IPS-15b (cell line): Measurements from ENCODE around the gene HSPB9.
"Not testable (repeated sequence)": the region's sequence is repeated elsewhere in the genome, so short reads cannot be mapped to it uniquely, and the experiment has no call there.

Source experiments
- H3K27me3 ChIP-seq: one replicate; pipeline ENCODE4 v1.6.1; 2013; ENCODE audit warnings: low read length; ENCODE audit not compliant: control insufficient read depth, insufficient read depth
- H3K36me3 ChIP-seq: one replicate; pipeline ENCODE4 v1.6.1; 2013; ENCODE audit warnings: low read length; ENCODE audit not compliant: control insufficient read depth, insufficient read depth
- H3K4me1 ChIP-seq: one replicate; pipeline ENCODE4 v1.6.1; 2013; ENCODE audit warnings: mild to moderate bottlenecking, low read length; ENCODE audit not compliant: control insufficient read depth, insufficient read depth
- H3K4me3 ChIP-seq: one replicate; pipeline ENCODE4 v1.5.1; 2013; ENCODE audit warnings: low read depth, low read length
- H3K9ac ChIP-seq: one replicate; pipeline ENCODE4 v1.6.1; 2013; ENCODE audit warnings: low read depth, mild to moderate bottlenecking, low read length
- H3K9me3 ChIP-seq: one replicate; pipeline ENCODE4 v1.6.1; 2013; ENCODE audit warnings: mild to moderate bottlenecking, low read length; ENCODE audit not compliant: control insufficient read depth, insufficient read depth

The HSPB9 gene

DNA sequence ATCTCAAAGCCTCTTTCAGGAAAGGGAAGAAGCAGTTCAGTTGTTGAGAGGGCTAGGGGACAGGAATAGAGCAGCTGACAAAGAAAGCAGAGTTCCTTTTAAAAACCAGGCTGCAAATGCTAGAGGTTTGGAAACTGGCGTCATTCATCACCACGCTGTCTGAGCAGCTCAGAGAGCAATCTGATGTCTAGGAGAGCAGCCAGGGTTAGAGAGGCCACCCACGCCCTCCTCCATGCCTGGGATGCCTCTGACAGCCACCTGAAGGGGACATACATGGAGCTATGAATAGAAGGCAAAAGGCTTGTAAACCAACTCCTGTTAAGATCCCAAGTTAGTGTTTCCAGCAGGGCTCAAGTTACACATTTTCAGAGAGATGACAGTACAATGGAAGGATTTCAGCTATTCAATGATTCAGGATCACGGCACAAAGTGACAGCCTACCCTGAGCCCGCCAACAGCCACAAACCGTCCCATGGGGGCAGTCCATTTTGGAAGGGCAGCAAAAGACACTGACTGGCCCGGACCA, 19.8 kb downstream of the HSPB9 start:
- Histone ChIP-seq H3K9ac (no peak overlapping the region), H3K36me3 (peaks cover 3% of the 10 kb centered on the region)

DNA sequence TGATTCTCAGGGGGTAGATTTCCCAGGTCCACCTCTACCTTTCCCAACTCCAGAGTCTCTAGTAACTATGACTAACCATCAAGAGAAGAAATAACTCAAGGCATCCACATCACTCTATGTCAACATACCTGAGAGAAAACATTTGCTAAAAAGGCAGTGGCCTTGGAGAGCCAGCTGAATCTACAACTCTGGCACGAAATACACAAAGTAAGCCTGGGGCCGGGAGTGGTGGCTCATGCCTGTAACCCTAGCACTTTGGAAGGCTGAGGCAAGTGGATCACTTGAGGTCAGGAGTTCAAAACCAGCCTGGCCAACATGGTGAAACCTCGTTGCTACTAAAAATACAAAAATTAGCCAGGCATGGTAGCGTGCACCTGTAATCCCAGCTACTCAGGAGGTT, 20.5 kb downstream of the HSPB9 start:
- not testable (repeated sequence) for H3K9ac ChIP-seq, H3K36me3 ChIP-seq, H3K9me3 ChIP-seq, H3K4me1 ChIP-seq, H3K4me3 ChIP-seq, H3K27me3 ChIP-seq

More for the DNA sequence above, 19.8 kb downstream of the HSPB9 start:
- H3K27me3 ChIP-seq: no peaks in the 10 kb centered on the region
- H3K4me1 ChIP-seq: no peaks in the 10 kb centered on the region
- no peaks in the 10 kb centered on the region for H3K9me3 ChIP-seq
- no peak overlapping the region for H3K4me3 ChIP-seq

- Histone ChIP-seq H3K27me3 (no peaks in the 10 kb centered on the region), H3K4me1 (no peaks in the 10 kb centered on the region), H3K9ac (no peak overlapping the region), H3K36me3 (peaks cover 6% of the 10 kb centered on the region), H3K4me3 (no peak overlapping the region), H3K9me3 (no peaks in the 10 kb centered on the region)
Observed at GRCh38 chr17:42146911-42147607, 24.5 kb downstream of the HSPB9 start.

DNA sequence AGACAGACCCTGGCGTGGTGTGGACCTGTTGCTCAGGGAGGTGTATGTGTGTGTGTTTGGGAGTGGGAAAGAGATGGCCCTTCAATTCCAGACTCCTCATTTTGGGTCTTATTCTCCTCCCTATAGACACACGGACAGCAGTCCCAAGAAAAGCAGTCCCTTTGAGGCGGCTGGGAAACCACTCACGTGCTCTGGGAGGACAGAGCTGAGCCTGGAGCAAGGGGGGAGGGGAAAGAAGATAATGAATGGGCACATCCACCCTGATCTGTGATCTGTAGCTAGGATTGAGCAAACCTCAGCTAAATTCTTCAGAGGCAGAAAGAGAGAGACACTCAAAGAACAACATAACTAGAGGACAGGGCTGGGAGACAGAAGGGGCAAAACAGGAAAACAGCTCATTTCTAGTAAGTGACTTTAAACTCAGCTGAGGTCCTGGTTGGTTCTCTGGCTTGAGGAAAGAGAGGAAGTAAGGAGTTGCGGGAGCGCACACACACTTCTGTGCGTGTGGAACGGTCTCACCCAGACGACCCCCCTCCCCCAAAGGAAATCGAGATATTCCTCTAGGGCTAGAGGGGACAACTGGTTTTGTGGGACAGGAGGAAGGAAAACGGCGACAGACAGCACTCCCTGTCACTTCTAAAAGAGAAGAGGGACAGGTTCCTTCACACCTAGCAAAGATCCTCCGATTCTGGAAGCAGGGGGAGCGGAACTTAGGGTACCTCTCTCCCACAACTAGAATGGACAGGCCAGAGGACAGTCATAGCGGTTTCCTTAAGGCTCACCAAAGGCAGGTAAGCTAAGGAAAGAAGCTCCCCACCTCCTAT, 31.5 kb downstream of the HSPB9 start:
- peaks cover 5% of the 10 kb centered on the region for H3K36me3 ChIP-seq
- peak overlapping the region; percentile 87 for H3K4me3 ChIP-seq
- no peaks in the 10 kb centered on the region for H3K27me3 ChIP-seq
- no peaks in the 10 kb centered on the region for H3K9me3 ChIP-seq
- H3K4me1 ChIP-seq: peaks cover 8% of the 10 kb centered on the region
- peak overlapping the region; percentile 84 for H3K9ac ChIP-seq

GRCh38 chr17:42155614-42156045, 33.0 kb downstream of the HSPB9 start:
- H3K36me3 ChIP-seq: peaks cover 2% of the 10 kb centered on the region
- no peaks in the 10 kb centered on the region for H3K9me3 ChIP-seq
- no peaks in the 10 kb centered on the region for H3K27me3 ChIP-seq
- H3K4me1 ChIP-seq: peaks cover 8% of the 10 kb centered on the region
- H3K4me3 ChIP-seq: peak overlapping the region; percentile 77
- no peak overlapping the region for H3K9ac ChIP-seq

- Histone ChIP-seq H3K36me3 (peaks cover 2% of the 10 kb centered on the region), H3K9me3 (no peaks in the 10 kb centered on the region), H3K9ac (no peak overlapping the region), H3K4me3 (no peak overlapping the region), H3K27me3 (no peaks in the 10 kb centered on the region), H3K4me1 (peaks cover 3% of the 10 kb centered on the region)
Observed at GRCh38 chr17:42159796-42160530, 37.4 kb downstream of the HSPB9 start.

GRCh38 chr17:42160531-42160910, 37.9 kb downstream of the HSPB9 start:
- Histone ChIP-seq H3K4me3 (no peak overlapping the region), H3K9ac (no peak overlapping the region), H3K36me3 (peaks cover 2% of the 10 kb centered on the region), H3K9me3 (no peaks in the 10 kb centered on the region), H3K27me3 (no peaks in the 10 kb centered on the region), H3K4me1 (peaks cover 3% of the 10 kb centered on the region)

DNA sequence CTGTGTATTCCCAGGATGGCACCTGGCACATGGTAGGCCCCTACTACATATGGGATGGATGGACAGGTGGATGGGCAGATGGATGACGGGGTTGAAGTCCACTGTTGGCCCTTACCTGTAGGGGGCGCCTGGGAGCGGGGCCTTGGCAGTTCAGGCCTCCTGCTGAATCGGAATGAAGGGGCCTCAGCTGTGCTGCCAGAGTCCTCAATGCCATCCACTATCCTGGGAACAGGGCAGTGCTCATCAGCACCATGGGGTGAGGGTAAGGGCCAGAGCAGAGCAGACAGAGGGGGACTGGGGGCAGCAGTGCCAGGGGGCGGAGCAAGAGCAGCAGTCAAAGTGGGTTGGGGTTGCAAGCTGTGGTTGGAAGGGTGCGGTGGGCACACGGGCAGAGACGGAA, 40.5 kb downstream of the HSPB9 start:
- no peaks in the 10 kb centered on the region for H3K4me1 ChIP-seq
- no peak overlapping the region for H3K9ac ChIP-seq
- H3K4me3 ChIP-seq: no peak overlapping the region

DNA sequence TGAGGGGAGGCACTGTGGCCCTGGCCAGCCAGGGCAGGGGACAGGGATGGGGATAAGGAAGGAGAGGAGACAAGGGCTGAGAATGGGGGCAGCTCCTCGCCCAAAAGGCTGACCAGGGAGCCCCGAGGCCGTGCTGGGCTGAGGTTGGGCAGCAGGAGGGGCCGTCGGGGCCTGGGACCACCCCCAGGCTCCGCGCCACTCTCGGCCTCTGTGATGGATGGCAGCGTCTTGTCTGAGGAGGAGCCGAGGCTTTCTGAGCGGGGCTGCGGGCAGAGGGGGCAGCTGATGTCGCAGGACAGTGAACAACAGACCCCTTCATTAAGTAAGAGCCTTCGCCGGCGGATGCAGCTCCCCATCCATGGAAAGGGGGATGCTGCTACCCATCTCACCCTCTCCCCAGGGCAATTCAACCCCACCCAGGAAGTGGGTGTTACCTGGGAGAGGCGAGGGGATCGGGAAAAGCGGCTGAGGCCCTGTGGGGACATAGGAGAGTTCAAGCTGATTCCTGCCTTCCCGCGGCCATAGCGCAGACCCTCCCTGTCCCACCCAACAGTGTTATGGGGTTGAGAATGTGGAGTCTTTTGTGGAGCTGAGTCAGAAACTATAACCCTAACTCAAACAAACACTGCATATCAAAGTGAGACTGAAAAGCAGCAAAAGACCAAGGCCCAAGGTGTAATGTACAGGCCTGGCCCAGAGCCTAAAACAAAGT, 41.2 kb downstream of the HSPB9 start:
- Histone ChIP-seq H3K9ac (no peak overlapping the region), H3K27me3 (no peaks in the 10 kb centered on the region), H3K4me1 (no peaks in the 10 kb centered on the region), H3K36me3 (no peaks in the 10 kb centered on the region), H3K4me3 (no peak overlapping the region), H3K9me3 (no peaks in the 10 kb centered on the region)

More for the DNA sequence above, 40.5 kb downstream of the HSPB9 start:
- no peaks in the 10 kb centered on the region for H3K36me3 ChIP-seq
- H3K27me3 ChIP-seq: no peaks in the 10 kb centered on the region
- no peaks in the 10 kb centered on the region for H3K9me3 ChIP-seq

- Histone ChIP-seq H3K36me3 (no peaks in the 10 kb centered on the region), H3K4me1 (no peaks in the 10 kb centered on the region), H3K4me3 (no peak overlapping the region), H3K27me3 (no peaks in the 10 kb centered on the region), H3K9ac (no peak overlapping the region), H3K9me3 (no peaks in the 10 kb centered on the region)
Observed at GRCh38 chr17:42165751-42166150, 43.1 kb downstream of the HSPB9 start.

DNA sequence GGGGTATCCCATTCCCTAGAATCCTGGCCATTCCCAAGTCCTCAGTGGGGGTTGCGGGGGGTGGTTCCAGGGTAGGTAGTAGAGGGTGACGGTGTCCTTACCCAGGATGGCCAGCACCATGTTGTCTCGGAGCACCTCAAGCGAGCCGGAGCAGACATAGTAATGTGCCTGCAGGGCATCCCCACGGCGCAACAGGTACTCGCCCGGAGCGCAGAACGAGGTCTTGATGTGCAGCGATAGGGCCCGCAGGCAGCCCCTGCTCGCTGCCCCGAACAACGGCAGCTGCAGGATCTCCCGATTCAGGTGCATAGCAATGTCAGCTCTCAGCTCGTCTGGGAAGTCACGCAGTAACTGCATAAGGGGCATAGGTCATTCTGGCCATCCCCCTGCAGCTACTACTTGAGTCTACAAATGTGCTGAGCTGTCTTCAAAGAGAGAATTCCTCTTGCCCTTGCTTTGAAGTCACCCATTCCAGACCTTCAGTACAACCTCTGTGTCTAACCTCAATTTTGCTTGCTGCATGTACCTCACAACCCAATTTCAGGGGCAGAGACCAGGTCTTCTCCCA, 43.7 kb downstream of the HSPB9 start:
- H3K4me3 ChIP-seq: no peak overlapping the region
- no peak overlapping the region for H3K9ac ChIP-seq
- H3K4me1 ChIP-seq: no peaks in the 10 kb centered on the region
- H3K36me3 ChIP-seq: no peaks in the 10 kb centered on the region
- H3K27me3 ChIP-seq: no peaks in the 10 kb centered on the region
- H3K9me3 ChIP-seq: no peaks in the 10 kb centered on the region
